RWPE2 (cell line): Measurements from ENCODE around the gene NT5C3B.
A peak's percentile ranks its signal among the peaks of the same experiment; 100 is the strongest.

Experiments
- ATAC-seq: fragments of 200-7000 bp; cut with Tn5 transposase; 3 replicates; pipeline ENCODE4 v1.9.1; 2021; ENCODE audit warnings: low read depth
- DNase-seq: peaks from one replicate; pipeline ENCODE4 v3.0.0-alpha.2; 2020; ENCODE audit warnings: low spot score
- H3K27ac ChIP-seq: fragments of 450-650 bp; 2 replicates; pipeline ENCODE4 v1.5.1; 2017; ENCODE audit warnings: mild to moderate bottlenecking; ENCODE audit not compliant: poor library complexity, severe bottlenecking
- H3K27me3 ChIP-seq: fragments of 250-450 bp; sonication (Bioruptor Pico); 2 replicates; pipeline ENCODE4 v1.5.1; 2021; ENCODE audit warnings: mild to moderate bottlenecking, moderate library complexity; ENCODE audit not compliant: insufficient read depth, poor library complexity, severe bottlenecking
- H3K36me3 ChIP-seq: fragments of 250-450 bp; sonication (Bioruptor Pico); 2 replicates; pipeline ENCODE4 v1.5.1; 2020; ENCODE audit warnings: low read depth, mild to moderate bottlenecking, moderate library complexity
- H3K4me1 ChIP-seq: fragments of 250-450 bp; sonication (Bioruptor Pico); 2 replicates; pipeline ENCODE4 v1.5.1; 2021; ENCODE audit warnings: mild to moderate bottlenecking, moderate library complexity; ENCODE audit not compliant: insufficient read depth, poor library complexity, severe bottlenecking
- H3K4me3 ChIP-seq: fragments of 250-450 bp; sonication (Bioruptor Pico); 2 replicates; pipeline ENCODE4 v1.5.1; 2021; ENCODE audit warnings: mild to moderate bottlenecking, moderate library complexity; ENCODE audit not compliant: severe bottlenecking
- H3K9me3 ChIP-seq: fragments of 250-450 bp; sonication (Bioruptor Pico); 2 replicates; pipeline ENCODE4 v1.5.1; 2021; ENCODE audit warnings: mild to moderate bottlenecking, moderate library complexity; ENCODE audit not compliant: severe bottlenecking
- TF ChIP-seq, protein P1 (sequence below): fragments of 450-650 bp; IDR thresholded peaks from one replicate; pipeline ENCODE4 v1.5.1; 2017; ENCODE audit warnings: mild to moderate bottlenecking, moderate library complexity; ENCODE audit not compliant: poor library complexity, severe bottlenecking

The NT5C3B gene

DNA sequence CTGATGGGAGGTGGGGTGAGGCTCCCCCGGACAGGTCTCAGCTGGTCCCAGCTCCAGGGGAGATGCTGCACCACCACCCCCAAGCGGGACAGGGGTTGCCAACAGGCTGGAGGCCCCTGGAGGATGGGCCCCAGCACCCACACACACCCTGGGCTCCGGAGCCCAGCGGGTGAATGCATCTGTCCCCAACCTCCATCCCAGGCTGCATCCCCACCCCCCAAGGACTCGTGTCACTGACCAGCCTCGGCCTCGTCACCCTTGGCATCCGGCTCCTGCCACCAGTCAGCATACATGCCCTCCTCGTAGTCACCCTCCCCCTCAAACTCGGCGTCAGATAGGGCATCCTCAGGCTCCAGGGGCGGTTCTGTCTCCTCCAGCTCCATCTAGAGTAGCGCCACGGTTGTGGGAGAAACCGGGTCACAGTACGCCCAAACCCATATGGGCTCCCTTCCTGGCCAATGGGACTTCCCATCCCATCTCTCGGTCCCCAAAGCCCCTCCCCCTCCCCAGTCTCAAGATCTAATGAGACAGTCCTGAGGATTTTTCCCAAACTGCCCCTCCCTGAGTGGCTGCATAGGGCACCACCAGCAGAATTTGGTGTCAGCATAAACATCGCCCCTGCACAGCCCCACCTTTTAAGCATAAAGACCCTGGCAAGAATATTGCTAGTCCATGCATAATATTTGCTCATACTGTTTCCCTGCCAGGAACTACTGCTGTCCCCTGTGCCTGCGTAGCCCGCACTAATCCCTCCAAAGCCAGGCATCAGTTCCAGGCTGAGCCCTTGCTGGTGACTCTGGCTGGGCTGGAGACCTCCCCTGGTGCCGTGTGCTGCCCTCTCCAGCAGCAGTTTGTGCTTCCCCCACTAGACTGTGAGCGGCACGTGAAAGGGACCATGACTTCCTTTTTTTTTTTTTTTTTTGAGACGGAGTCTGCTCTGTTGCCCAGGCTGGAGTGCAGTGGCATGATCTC lies 32.7 kb downstream of the NT5C3B start:
- no peak for ATAC-seq
- Histone ChIP-seq H3K4me3 (no peak overlapping the region), H3K27ac (no peak overlapping the region), H3K27me3 (no peaks in the 10 kb centered on the region), H3K4me1 (peaks cover 18% of the 10 kb centered on the region), H3K9me3 (no peaks in the 10 kb centered on the region), H3K36me3 (peaks cover 31% of the 10 kb centered on the region)
- no peak for DNase-seq
- TF ChIP-seq, protein P1, sequence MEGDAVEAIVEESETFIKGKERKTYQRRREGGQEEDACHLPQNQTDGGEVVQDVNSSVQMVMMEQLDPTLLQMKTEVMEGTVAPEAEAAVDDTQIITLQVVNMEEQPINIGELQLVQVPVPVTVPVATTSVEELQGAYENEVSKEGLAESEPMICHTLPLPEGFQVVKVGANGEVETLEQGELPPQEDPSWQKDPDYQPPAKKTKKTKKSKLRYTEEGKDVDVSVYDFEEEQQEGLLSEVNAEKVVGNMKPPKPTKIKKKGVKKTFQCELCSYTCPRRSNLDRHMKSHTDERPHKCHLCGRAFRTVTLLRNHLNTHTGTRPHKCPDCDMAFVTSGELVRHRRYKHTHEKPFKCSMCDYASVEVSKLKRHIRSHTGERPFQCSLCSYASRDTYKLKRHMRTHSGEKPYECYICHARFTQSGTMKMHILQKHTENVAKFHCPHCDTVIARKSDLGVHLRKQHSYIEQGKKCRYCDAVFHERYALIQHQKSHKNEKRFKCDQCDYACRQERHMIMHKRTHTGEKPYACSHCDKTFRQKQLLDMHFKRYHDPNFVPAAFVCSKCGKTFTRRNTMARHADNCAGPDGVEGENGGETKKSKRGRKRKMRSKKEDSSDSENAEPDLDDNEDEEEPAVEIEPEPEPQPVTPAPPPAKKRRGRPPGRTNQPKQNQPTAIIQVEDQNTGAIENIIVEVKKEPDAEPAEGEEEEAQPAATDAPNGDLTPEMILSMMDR: no peak

DNA sequence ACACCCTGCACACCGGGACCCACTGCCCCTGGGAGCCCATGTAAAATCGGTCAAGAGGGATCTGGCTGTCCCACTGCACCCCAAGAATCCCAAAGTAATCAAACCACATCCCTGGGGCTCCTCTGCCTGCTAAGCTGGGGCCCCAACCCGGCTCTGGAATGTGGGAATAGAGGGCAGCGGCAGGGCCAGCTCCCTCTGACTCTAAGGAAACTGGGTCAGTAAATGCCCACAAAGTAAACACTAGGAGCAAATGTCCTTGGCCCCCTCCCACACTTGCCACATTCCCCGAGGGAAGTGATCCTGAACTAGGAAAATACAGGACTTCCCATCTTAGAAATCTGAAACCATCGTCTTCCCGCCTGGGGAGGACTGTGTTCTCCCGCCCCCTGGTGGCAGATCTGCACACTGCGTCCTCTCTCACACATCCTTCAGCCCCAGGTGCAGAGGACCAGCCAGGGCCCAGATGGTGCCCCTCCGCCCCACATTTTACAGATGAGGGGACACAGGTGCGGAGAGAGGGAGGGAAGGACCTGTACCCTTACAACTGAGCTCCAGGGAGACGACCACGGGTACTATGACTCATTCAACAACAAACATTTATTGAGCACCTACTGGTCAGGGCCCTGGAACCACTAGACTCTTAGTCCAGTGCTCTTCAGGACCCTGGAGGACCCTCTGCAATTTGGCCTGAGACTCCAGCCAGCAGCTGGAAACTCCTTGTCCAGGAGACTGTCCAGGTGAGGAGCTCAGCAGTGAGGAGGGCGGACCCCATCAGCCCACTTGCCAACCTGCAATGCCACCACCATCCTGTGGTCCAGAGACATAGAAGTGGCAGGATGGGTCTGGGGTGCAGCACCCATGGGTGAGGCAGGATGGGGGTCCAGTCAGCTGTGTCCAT lies 34.4 kb downstream of the NT5C3B start:
- Histone ChIP-seq H3K27me3 (no peaks in the 10 kb centered on the region), H3K27ac (peak overlapping the region; percentile 97), H3K9me3 (no peaks in the 10 kb centered on the region), H3K4me3 (no peak overlapping the region), H3K36me3 (peaks cover 26% of the 10 kb centered on the region), H3K4me1 (peaks cover 18% of the 10 kb centered on the region)
- ATAC-seq (peak; percentile 47), DNase-seq (no peak)
- TF ChIP-seq, protein P1: peak; percentile 97

GRCh38 chr17:41800601-41801373 lies 35.2 kb downstream of the NT5C3B start:
- Histone ChIP-seq H3K9me3 (no peaks in the 10 kb centered on the region), H3K27me3 (no peaks in the 10 kb centered on the region), H3K27ac (peak overlapping the region; percentile 97), H3K36me3 (peaks cover 19% of the 10 kb centered on the region), H3K4me1 (peaks cover 21% of the 10 kb centered on the region), H3K4me3 (no peak overlapping the region)
- TF ChIP-seq, protein P1: no peak
- peak; percentile 99 for DNase-seq
- peak; percentile 79 for ATAC-seq

- H3K27me3 ChIP-seq: no peaks in the 10 kb centered on the region
- DNase-seq: no peak
- ATAC-seq: peak; percentile 7; the same call in 2 of the 3 replicates
- H3K9me3 ChIP-seq: no peaks in the 10 kb centered on the region
- TF ChIP-seq, protein P1: no peak
- no peak overlapping the region for H3K4me3 ChIP-seq
- H3K36me3 ChIP-seq: peaks cover 13% of the 10 kb centered on the region
- peaks cover 25% of the 10 kb centered on the region for H3K4me1 ChIP-seq
- peak overlapping the region; percentile 97 for H3K27ac ChIP-seq
These were observed 36.7 kb downstream of the NT5C3B start for GRCh38 chr17:41799366-41799765.
